ENCODE data around the gene KCNA2.

GRCh38 chr1:110576441-110576840 is 29.7 kb downstream of the KCNA2 start:
- TF ChIP-seq, protein P1, sequence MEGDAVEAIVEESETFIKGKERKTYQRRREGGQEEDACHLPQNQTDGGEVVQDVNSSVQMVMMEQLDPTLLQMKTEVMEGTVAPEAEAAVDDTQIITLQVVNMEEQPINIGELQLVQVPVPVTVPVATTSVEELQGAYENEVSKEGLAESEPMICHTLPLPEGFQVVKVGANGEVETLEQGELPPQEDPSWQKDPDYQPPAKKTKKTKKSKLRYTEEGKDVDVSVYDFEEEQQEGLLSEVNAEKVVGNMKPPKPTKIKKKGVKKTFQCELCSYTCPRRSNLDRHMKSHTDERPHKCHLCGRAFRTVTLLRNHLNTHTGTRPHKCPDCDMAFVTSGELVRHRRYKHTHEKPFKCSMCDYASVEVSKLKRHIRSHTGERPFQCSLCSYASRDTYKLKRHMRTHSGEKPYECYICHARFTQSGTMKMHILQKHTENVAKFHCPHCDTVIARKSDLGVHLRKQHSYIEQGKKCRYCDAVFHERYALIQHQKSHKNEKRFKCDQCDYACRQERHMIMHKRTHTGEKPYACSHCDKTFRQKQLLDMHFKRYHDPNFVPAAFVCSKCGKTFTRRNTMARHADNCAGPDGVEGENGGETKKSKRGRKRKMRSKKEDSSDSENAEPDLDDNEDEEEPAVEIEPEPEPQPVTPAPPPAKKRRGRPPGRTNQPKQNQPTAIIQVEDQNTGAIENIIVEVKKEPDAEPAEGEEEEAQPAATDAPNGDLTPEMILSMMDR (IDR thresholded peaks at IDR 0.05 in 4 of 5, conservative IDR thresholded peaks at IDR 0.05 in 1 of 5): no peak
- no peak for TF ChIP-seq POLR2A (IDR thresholded peaks at IDR 0.05)

Data from gastrocnemius medialis (tissue), 4 donors.